ENCODE measurements around the gene DES.

DNA sequence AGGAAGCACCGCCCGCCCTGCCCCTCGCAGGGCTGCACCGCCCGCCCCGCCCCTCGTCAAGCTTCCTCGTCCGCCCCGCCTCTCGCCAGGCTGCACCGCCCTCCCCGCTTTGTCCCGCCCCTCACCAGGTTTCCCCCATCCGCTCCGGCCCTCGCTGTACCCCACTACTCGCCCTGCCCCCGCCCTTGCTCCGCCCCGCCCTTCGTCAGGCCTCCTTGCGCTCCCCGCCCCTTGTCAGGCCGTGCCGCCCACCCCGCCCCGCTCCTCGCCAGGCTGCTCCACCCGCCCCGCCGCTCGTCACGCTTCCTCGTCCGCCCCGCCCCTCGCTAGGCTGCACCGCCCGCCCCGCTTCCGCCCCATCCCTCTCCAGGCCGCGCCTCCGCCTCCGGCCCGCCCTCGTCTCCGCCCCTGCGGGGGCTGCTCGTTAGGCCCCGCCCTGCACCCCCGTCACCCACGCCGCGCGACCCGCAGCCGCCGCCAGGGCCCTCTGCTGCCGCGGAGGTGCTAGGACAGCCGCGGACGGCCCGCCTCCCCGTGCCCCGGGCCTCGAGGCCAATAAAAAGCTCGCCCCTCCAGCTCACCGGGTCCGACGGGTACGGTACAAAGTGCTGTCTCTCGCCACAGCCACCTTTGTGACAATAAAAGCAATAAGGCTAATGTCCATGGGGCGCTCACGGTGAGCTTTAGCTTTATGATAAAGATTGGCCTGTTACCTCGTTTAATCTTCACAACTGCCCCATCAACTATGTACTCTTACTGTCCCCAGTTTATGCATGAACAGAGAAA lies 29.9 kb upstream of the DES start:
- peak; percentile 20 for TF ChIP-seq POLR2A (IDR thresholded peaks at IDR 0.05; ENCODE audit: low read length)
- no peak for TF ChIP-seq GATA1 (IDR thresholded peaks at IDR 0.05; ENCODE audit: low read depth, low read length)

All from erythroblast (primary cell).